H1 (cell line): ENCODE data around the gene OPCML. TPM values are rescaled to one million over a fixed set of nuclear protein-coding genes. Genes with fewer than 3 reads are reported as not detected.

ENCODE experiments used
- CTCF ChIA-PET: fragments of 300-600 bp; sonication (Branson Sonifier 250); formaldehyde crosslinking; loops from one replicate; lab custom pipeline; 2021; ENCODE audit not compliant: partially characterized antibody; lab: Charles Lee
- POLR2A ChIA-PET: fragments of 300-600 bp; sonication (Branson Sonifier 250); formaldehyde crosslinking; loops from one replicate; lab custom pipeline; 2021; ENCODE audit warnings: inconsistent platforms; ENCODE audit not compliant: partially characterized antibody; lab: Charles Lee
- DNase-seq, 2 experiments: peaks; one replicate each; pipeline versions ENCODE4 v3.0.0 to v3.0.0-alpha.2; 2010 to 2022; ENCODE audit warnings: low spot score in 2 of 2, low read depth in 1 of 2, mixed read lengths in 1 of 2
- FAIRE-seq: peaks from 2 replicates; lab custom pipeline; 2011; peaks lifted over from hg19 to GRCh38; lab: Jason Lieb, UNC
- H2AFZ ChIP-seq: 2 replicates; pipeline ENCODE4 v1.8.1; 2012; ENCODE audit warnings: low read length, inconsistent platforms
- H2AK5ac ChIP-seq: 2 replicates; pipeline ENCODE4 v1.6.1; 2013; ENCODE audit warnings: low read depth, low read length
- H2BK120ac ChIP-seq: replicated peaks from 2 replicates; pipeline ENCODE3; 2013; ENCODE audit warnings: low read depth, low read length, inconsistent platforms
- H2BK12ac ChIP-seq: 2 replicates; pipeline ENCODE4 v1.6.1; 2013; ENCODE audit warnings: low read depth, low read length
- H2BK15ac ChIP-seq: 2 replicates; pipeline ENCODE4 v1.6.1; 2013; ENCODE audit warnings: low read length
- H2BK20ac ChIP-seq: 2 replicates; pipeline ENCODE4 v1.6.1; 2013; ENCODE audit warnings: low read length
- H2BK5ac ChIP-seq: 2 replicates; pipeline ENCODE4 v1.6.1; 2013; ENCODE audit warnings: low read depth, low read length
- H3K14ac ChIP-seq: 2 replicates; pipeline ENCODE4 v1.6.1; 2013; ENCODE audit warnings: inconsistent platforms; ENCODE audit not compliant: insufficient read length
- H3K18ac ChIP-seq: 2 replicates; pipeline ENCODE4 v1.6.1; 2013; ENCODE audit warnings: low read length; ENCODE audit errors: extremely low read depth
- H3K23ac ChIP-seq: 2 replicates; pipeline ENCODE4 v1.6.1; 2013; ENCODE audit warnings: inconsistent platforms; ENCODE audit not compliant: insufficient read length
- H3K23me2 ChIP-seq: 2 replicates; pipeline ENCODE4 v1.6.1; 2013; ENCODE audit warnings: low read depth, low read length
- H3K27ac ChIP-seq: 2 replicates; pipeline ENCODE4 v1.6.1; 2011; ENCODE audit warnings: low read depth, low read length, inconsistent platforms
- H3K27me3 ChIP-seq, 4 experiments: replicated peaks in 1 of 4; 1 replicate in 1 of 4; 2 replicates in 3 of 4; pipeline versions ENCODE4 v1.6.1 to v1.8.1; 2011 to 2013; ENCODE audit warnings: low read length in 3 of 4, mild to moderate bottlenecking in 3 of 4, inconsistent platforms in 2 of 4, mixed read lengths in 2 of 4, moderate library complexity in 1 of 4; ENCODE audit not compliant: control insufficient read depth in 3 of 4, insufficient read depth in 3 of 4; ENCODE audit errors: extremely low read depth in 1 of 4
- H3K36me3 ChIP-seq, 4 experiments: 2 replicates each; pipeline versions ENCODE4 v1.6.1 to v1.8.1; 2011 to 2013; ENCODE audit warnings: mild to moderate bottlenecking in 4 of 4, low read length in 3 of 4, moderate library complexity in 2 of 4, control low read depth in 1 of 4, inconsistent platforms in 1 of 4; ENCODE audit not compliant: insufficient read depth in 4 of 4, control insufficient read depth in 2 of 4
- H3K4ac ChIP-seq: replicated peaks from 2 replicates; pipeline ENCODE3; 2013; ENCODE audit warnings: low read length, low read depth, mixed read lengths, inconsistent platforms; ENCODE audit not compliant: insufficient read length
- H3K4me1 ChIP-seq, 4 experiments: replicated peaks in 1 of 4; 1 replicate in 1 of 4; 2 replicates in 3 of 4; pipeline versions ENCODE4 v1.6.1 to v1.8.1; 2011 to 2013; ENCODE audit warnings: low read length in 3 of 4, inconsistent platforms in 2 of 4, mixed read lengths in 1 of 4; ENCODE audit not compliant: insufficient read depth in 4 of 4, control insufficient read depth in 3 of 4
- H3K4me2 ChIP-seq, 2 experiments: 2 replicates each; pipeline versions ENCODE4 v1.6.1 to v1.8.1; 2011 to 2013; ENCODE audit warnings: low read depth in 2 of 2, low read length in 2 of 2, control low read depth in 1 of 2, inconsistent platforms in 1 of 2, mild to moderate bottlenecking in 1 of 2; ENCODE audit not compliant: insufficient read depth in 1 of 2
- H3K4me3 ChIP-seq, 4 experiments: fragments of 200-600, 300-600 bp in 1 of 4; sonication (generic), shearing (Covaris generic), sonication (Bioruptor Twin) in 1 of 4; 2 replicates each; pipeline versions ENCODE4 v1.5.1 to v1.8.1; 2011 to 2016; ENCODE audit warnings: low read length in 4 of 4, low read depth in 3 of 4, control low read depth in 2 of 4, inconsistent platforms in 2 of 4, mild to moderate bottlenecking in 2 of 4, mixed read lengths in 1 of 4, moderate library complexity in 1 of 4; ENCODE audit not compliant: insufficient read depth in 2 of 4; ENCODE audit errors: extremely low read depth in 1 of 4
- H3K56ac ChIP-seq: replicated peaks from 2 replicates; pipeline ENCODE3; 2013; ENCODE audit warnings: low read depth, mild to moderate bottlenecking, mixed read lengths, low read length, inconsistent platforms; ENCODE audit not compliant: insufficient read length
- H3K79me1 ChIP-seq: 2 replicates; pipeline ENCODE4 v1.6.1; 2013; ENCODE audit warnings: low read depth, low read length, control low read depth
- H3K79me2 ChIP-seq, 2 experiments: 2 replicates each; pipeline versions ENCODE4 v1.6.1 to v1.8.1; 2012 to 2013; ENCODE audit warnings: low read length in 2 of 2, mild to moderate bottlenecking in 2 of 2, inconsistent platforms in 1 of 2; ENCODE audit not compliant: insufficient read depth in 2 of 2, control insufficient read depth in 1 of 2
- H3K9ac ChIP-seq, 4 experiments: replicated peaks in 1 of 4; 1 replicate in 1 of 4; 2 replicates in 3 of 4; pipeline versions ENCODE4 v1.6.1 to v1.8.1; 2011 to 2013; ENCODE audit warnings: low read depth in 3 of 4, low read length in 3 of 4, control low read depth in 2 of 4, mild to moderate bottlenecking in 2 of 4, moderate library complexity in 2 of 4, inconsistent platforms in 1 of 4; ENCODE audit errors: extremely low read depth in 1 of 4
- H3K9me3 ChIP-seq, 2 experiments: 2 replicates each; pipeline versions ENCODE4 v1.6.1 to v1.8.1; 2012 to 2013; ENCODE audit warnings: mild to moderate bottlenecking in 2 of 2, moderate library complexity in 2 of 2, control low read depth in 1 of 2, inconsistent platforms in 1 of 2, low read depth in 1 of 2, low read length in 1 of 2, mixed read lengths in 1 of 2; ENCODE audit not compliant: insufficient read depth in 2 of 2
- H4K20me1 ChIP-seq, 2 experiments: replicated peaks in 1 of 2; 2 replicates each; pipeline versions ENCODE3 to v1.8.1; 2011 to 2013; ENCODE audit warnings: inconsistent platforms in 2 of 2, low read length in 2 of 2, mild to moderate bottlenecking in 1 of 2; ENCODE audit not compliant: insufficient read depth in 2 of 2, control insufficient read depth in 1 of 2
- H4K5ac ChIP-seq: 2 replicates; pipeline ENCODE4 v1.6.1; 2013; ENCODE audit warnings: low read length, low read depth, mixed read lengths, inconsistent platforms; ENCODE audit not compliant: insufficient read length
- H4K8ac ChIP-seq: 2 replicates; pipeline ENCODE4 v1.8.0; 2013; ENCODE audit warnings: mild to moderate bottlenecking, moderate library complexity, low read length, inconsistent platforms; ENCODE audit not compliant: insufficient read depth; ENCODE audit errors: extremely low read depth
- H4K91ac ChIP-seq: replicated peaks from 2 replicates; pipeline ENCODE3; 2013; ENCODE audit warnings: low read length, mixed read lengths, inconsistent platforms; ENCODE audit not compliant: insufficient read length
- ASH2L ChIP-seq: fragments of 200-600, 300-600 bp; sonication (generic); IDR thresholded peaks from one replicate; pipeline ENCODE4 v1.7.1; 2017; ENCODE audit warnings: low read length
- CTBP2 ChIP-seq: IDR thresholded peaks from 2 replicates; pipeline ENCODE4 v1.7.0; 2011; ENCODE audit warnings: borderline replicate concordance, mild to moderate bottlenecking, moderate library complexity, mixed read lengths, low read length; ENCODE audit not compliant: insufficient read depth, insufficient read length
- EZH2 ChIP-seq: fragments of 200-600 bp; sonication (generic); IDR thresholded peaks from 2 replicates; pipeline ENCODE4 v1.7.1; 2012; ENCODE audit warnings: low read depth, mild to moderate bottlenecking, moderate library complexity, low read length, inconsistent platforms; ENCODE audit not compliant: severe bottlenecking
- GTF2F1 ChIP-seq: IDR thresholded peaks from 2 replicates; pipeline ENCODE4 v1.6.1; 2012; ENCODE audit warnings: low read depth, low read length, improper control_type of control experiment, borderline replicate concordance
- RAD21 ChIP-seq, 2 experiments: IDR thresholded peaks in 1 of 2; conservative IDR thresholded peaks in 1 of 2; 2 replicates each; pipeline ENCODE4 v1.6.1; 2011; ENCODE audit warnings: low read depth in 2 of 2, low read length in 2 of 2, improper control_type of control experiment in 1 of 2, inconsistent platforms in 1 of 2, mild to moderate bottlenecking in 1 of 2, moderate library complexity in 1 of 2
- TAF1 ChIP-seq: IDR thresholded peaks from 2 replicates; pipeline ENCODE4 v1.6.1; 2011; ENCODE audit warnings: mild to moderate bottlenecking, low read depth, low read length
- WGBS, 2 experiments: shearing (Covaris generic) in 1 of 2; methylation state at CpG; one replicate each; pipeline versions ENCODE4 v1.1.6 to v1.1.7; 2013 to 2015; ENCODE audit warnings: low lambda C conversion rate in 2 of 2, mixed read lengths in 2 of 2, inconsistent platforms in 1 of 2, low coverage in 1 of 2, missing lambda C conversion rate in 1 of 2; ENCODE audit not compliant: insufficient replicate concordance in 2 of 2, insufficient coverage in 1 of 2, insufficient read length in 1 of 2; ENCODE audit errors: extremely low coverage in 1 of 2, missing lambda C conversion rate in 1 of 2; 5-methylcytosine and 5-hydroxymethylcytosine counted together
- polyA plus RNA-seq, 7 experiments: library from polyadenylated mRNA; depleted of rRNA in 3 of 7; stranded (reverse) in 5 of 7; unstranded in 2 of 7; fragments of >200 nt in 5 of 7; fragments of 200-250 nt in 2 of 7; gene quantifications; 1 replicate in 5 of 7; 2 replicates in 1 of 7; 4 replicates in 1 of 7; pipeline versions ENCODE4 v1.2.1 to v1.2.3, GENCODE V29; 2011 to 2013; ENCODE audit warnings: missing spikeins in 2 of 7, mixed read lengths in 2 of 7
- total RNA-seq: library from RNA; stranded (reverse); fragmentation: NEBNext Ultra II Directional; extraction: Animal tissue kit (Norgen Biotek cat#: 25700); gene quantifications from 2 replicates; pipeline ENCODE4 v1.2.1, GENCODE V29; 2021

OPCML gene
- total and polyA plus RNA-seq, 2 of the 8 experiments (the other 6 are each of a cell fraction or from before 2014, with no cell fraction given), result 2.3 to 3.1 TPM

- no peak overlapping the region for H3K4me2 ChIP-seq
- no peak overlapping the region for H2BK5ac ChIP-seq
- no peaks in the 10 kb centered on the region for H3K79me2 ChIP-seq
- H2BK15ac ChIP-seq, result no peak overlapping the region
- H3K9ac ChIP-seq, result no peak overlapping the region
- H2AK5ac ChIP-seq, result 0 out of 2 replicates have a peak overlapping the region, but pooled peaks have one; percentile 69
- peaks cover 0 to 13% (median 6%) of the 10 kb centered on the region in 4 experiments; a peak in 5 of 7 replicates for H3K27me3 ChIP-seq
- H3K14ac ChIP-seq, result no peak overlapping the region
- 96% methylated on average over 5 of the region's 5 CpGs; no CpG with 5 or more reads in 1 of the 2 experiments for WGBS, 2 experiments
- FAIRE-seq, result no peak
- no peaks in the 10 kb centered on the region for H3K36me3 ChIP-seq
- H3K18ac ChIP-seq, result no peak overlapping the region
- POLR2A ChIA-PET, result no interaction called here
- H3K23me2 ChIP-seq, result no peaks in the 10 kb centered on the region; the same call in 1 of the 2 replicates
- H4K20me1 ChIP-seq, result no peaks in the 10 kb centered on the region
- no peak overlapping the region for H4K91ac ChIP-seq
- H4K8ac ChIP-seq, result no peak overlapping the region
- no peak for TF ChIP-seq GTF2F1
- TF ChIP-seq EZH2, result no peak
- no peak for TF ChIP-seq CTBP2
- TF ChIP-seq RAD21 (IDR thresholded peaks at IDR 0.05 in 1 of 2, conservative IDR thresholded peaks at IDR 0.05 in 1 of 2; ENCODE audit: low read depth in 2 of 2, low read length in 2 of 2), result no peak
- TF ChIP-seq ASH2L, result no peak
- no peak for TF ChIP-seq TAF1
- TF ChIP-seq, all 59 proteins: peak for 0
- H3K56ac ChIP-seq, result no peak overlapping the region
- peaks cover 5 to 18% (median 11%) of the 10 kb centered on the region in 4 experiments; a peak in 6 of 7 replicates for H3K4me1 ChIP-seq
- no peak for DNase-seq
- H3K9me3 ChIP-seq, result no peaks in the 10 kb centered on the region; a peak in 2 of 4 replicates
- CTCF ChIA-PET, result interaction anchor here (0.6 to 3.2 kb wide), 4 partner anchors 9 to 346 kb away, joined by 3 to 17 read pairs (median 4); no protein-coding TSS in a partner anchor
- H3K4me3 ChIP-seq, result no peak overlapping the region
- H3K27ac ChIP-seq, result no peak overlapping the region
- H3K79me1 ChIP-seq, result no peaks in the 10 kb centered on the region
- no peak overlapping the region for H3K23ac ChIP-seq
- H2BK120ac ChIP-seq, result no peak overlapping the region
- no peak overlapping the region for H3K4ac ChIP-seq
- H2AFZ ChIP-seq, result no peak overlapping the region
- no peak overlapping the region for H4K5ac ChIP-seq
- H2BK12ac ChIP-seq, result peak overlapping the region; percentile 53; the same call in 1 of the 2 replicates
- H2BK20ac ChIP-seq, result no peak overlapping the region
Observed at GRCh38 chr11:133230431-133230830, 301.9 kb downstream of the OPCML start.
